Fibroblast of the aortic adventitia (primary cell): ENCODE measurements around the gene MKKS. TPM values are rescaled to one million over a fixed set of nuclear protein-coding genes. Genes with fewer than 3 reads are reported as not detected.

Experiments used
- DNase-seq: peaks from one replicate; pipeline ENCODE4 v3.0.0-alpha.2; 2010; ENCODE audit warnings: low read depth
- H3K4me3 ChIP-seq: 2 replicates; pipeline ENCODE4 v1.5.1; 2011; ENCODE audit warnings: low read depth, mild to moderate bottlenecking, control low read depth, low read length, moderate library complexity
- CTCF ChIP-seq: IDR thresholded peaks from 2 replicates; pipeline ENCODE4 v1.5.1; 2011; ENCODE audit warnings: mild to moderate bottlenecking, low read length, control low read depth, inconsistent platforms; ENCODE audit not compliant: insufficient read depth
- total RNA-seq: library from RNA; depleted of rRNA; stranded (reverse); fragments of >200 nt; gene quantifications from 2 replicates; pipeline ENCODE4 v1.2.3, GENCODE V29; 2012; ENCODE audit warnings: low replicate concordance

MKKS gene
- total RNA-seq, 1 donor, result 16.8 TPM

- no peak overlapping the region for H3K4me3 ChIP-seq
- TF ChIP-seq CTCF, result no peak
- DNase-seq, result no peak
Observed at GRCh38 chr20:10375191-10375590, 58.8 kb downstream of the MKKS start.

GRCh38 chr20:10374036-10374435 is 60.0 kb downstream of the MKKS start:
- TF ChIP-seq CTCF, result no peak
- H3K4me3 ChIP-seq, result no peak overlapping the region
- no peak for DNase-seq

GRCh38 chr20:10371467-10371866 is 62.6 kb downstream of the MKKS start:
- TF ChIP-seq CTCF, result no peak
- H3K4me3 ChIP-seq, result no peak overlapping the region
- no peak for DNase-seq

- no peak for TF ChIP-seq CTCF
- H3K4me3 ChIP-seq, result no peak overlapping the region
- peak; percentile 37 for DNase-seq
Observed at GRCh38 chr20:10370091-10370887, 63.7 kb downstream of the MKKS start.

GRCh38 chr20:10369723-10370090 is 64.3 kb downstream of the MKKS start:
- peak; percentile 37 for DNase-seq
- H3K4me3 ChIP-seq, result no peak overlapping the region
- no peak for TF ChIP-seq CTCF

GRCh38 chr20:10368702-10369041 is 65.3 kb downstream of the MKKS start:
- TF ChIP-seq CTCF, result no peak
- no peak for DNase-seq
- H3K4me3 ChIP-seq, result no peak overlapping the region
